Esophagus squamous epithelium (tissue), 5 donors: Measurements from ENCODE around the gene CPE. TPM values are rescaled to one million over a fixed set of nuclear protein-coding genes. Genes with fewer than 3 reads are reported as not detected.

Experiments used
- DNase-seq: peaks from one replicate; lab custom pipeline; 2025; lab: John Stamatoyannopoulos, UW
- H3K27ac ChIP-seq, 4 donors: fragments of 200-600 bp; sonication (generic); one replicate each; pipeline ENCODE4 v1.5.1; 2016 to 2019; ENCODE audit warnings: mild to moderate bottlenecking in 1 of 4
- H3K27me3 ChIP-seq, 4 donors: fragments of 200-600 bp; sonication (generic); 1 replicate in 3 of 4; 2 replicates in 1 of 4; pipeline versions ENCODE4 v1.5.1 to v1.6.0; 2017 to 2021; ENCODE audit warnings: antibody characterized with exemption in 1 of 4
- H3K36me3 ChIP-seq, 3 donors: fragments of 200-600 bp; sonication (generic); one replicate each; pipeline ENCODE4 v1.5.1; 2016 to 2019
- H3K4me1 ChIP-seq, 3 donors: fragments of 200-600 bp; sonication (generic); one replicate each; pipeline ENCODE4 v1.5.1; 2017 to 2019
- H3K4me3 ChIP-seq, 4 donors: fragments of 200-600 bp; sonication (generic); 1 replicate in 3 of 4; 2 replicates in 1 of 4; pipeline ENCODE4 v1.5.1; 2016 to 2019; ENCODE audit warnings: mild to moderate bottlenecking in 2 of 4, moderate library complexity in 1 of 4
- H3K9me3 ChIP-seq, 3 donors: fragments of 200-600 bp; sonication (generic); one replicate each; pipeline ENCODE4 v1.5.1; 2016 to 2019
- CTCF ChIP-seq, 6 experiments: fragments of 450-650 bp in 4 of 6; fragments of 200-600 bp in 2 of 6; sonication (generic) in 2 of 6; IDR thresholded peaks; one replicate each; pipeline ENCODE4 v1.5.1; 2016 to 2019; ENCODE audit warnings: antibody characterized with exemption in 6 of 6, mild to moderate bottlenecking in 4 of 6, moderate library complexity in 4 of 6
- POLR2A ChIP-seq, 4 donors: fragments of 450-650 bp; IDR thresholded peaks; one replicate each; pipeline ENCODE4 v1.6.1; 2017; ENCODE audit warnings: antibody characterized with exemption in 4 of 4, mild to moderate bottlenecking in 4 of 4, moderate library complexity in 3 of 4
- WGBS, 2 donors: methylation state at CpG; one replicate each; pipeline ENCODE4 v1.1.5; 2018; 5-methylcytosine and 5-hydroxymethylcytosine counted together
- intact Hi-C: fragments of 100-400 bp; cut with DNase I; formaldehyde crosslinking; loops from one replicate; pipeline ENCODE4 v1.15.0; 2022
- total RNA-seq, 4 donors: library from RNA; depleted of rRNA; stranded (reverse); fragments of >200 nt; gene quantifications; one replicate each; pipeline ENCODE4 v1.1.0, GENCODE V29; 2016
- donor health status: DM: yes; HTN: yes; CAD: no.

The CPE gene
- total RNA-seq, 4 donors from 2014 or later: 6.6 to 50.4 (median 24.1) TPM

GRCh38 chr4:165361810-165362209 lies 17.0 kb upstream of the CPE start:
- Histone ChIP-seq H3K4me1 (no peaks in the 10 kb centered on the region), H3K4me3 (no peak overlapping the region), H3K27ac (no peak overlapping the region), H3K27me3 (peaks cover 0 to 4% (median 0%) of the 10 kb centered on the region in 4 donors), H3K36me3 (no peaks in the 10 kb centered on the region), H3K9me3 (no peaks in the 10 kb centered on the region)
- no peak for TF ChIP-seq CTCF (IDR thresholded peaks at IDR 0.05)
- no peak for TF ChIP-seq POLR2A (IDR thresholded peaks at IDR 0.05)
- DNase-seq: no peak
- intact Hi-C loops: loop anchor here (10.0 kb wide), 1 partner anchor 103 kb away; no protein-coding TSS in a partner anchor
- 58 to 73% methylated on average over 2 of the region's 2 CpGs for WGBS, 2 donors

DNA sequence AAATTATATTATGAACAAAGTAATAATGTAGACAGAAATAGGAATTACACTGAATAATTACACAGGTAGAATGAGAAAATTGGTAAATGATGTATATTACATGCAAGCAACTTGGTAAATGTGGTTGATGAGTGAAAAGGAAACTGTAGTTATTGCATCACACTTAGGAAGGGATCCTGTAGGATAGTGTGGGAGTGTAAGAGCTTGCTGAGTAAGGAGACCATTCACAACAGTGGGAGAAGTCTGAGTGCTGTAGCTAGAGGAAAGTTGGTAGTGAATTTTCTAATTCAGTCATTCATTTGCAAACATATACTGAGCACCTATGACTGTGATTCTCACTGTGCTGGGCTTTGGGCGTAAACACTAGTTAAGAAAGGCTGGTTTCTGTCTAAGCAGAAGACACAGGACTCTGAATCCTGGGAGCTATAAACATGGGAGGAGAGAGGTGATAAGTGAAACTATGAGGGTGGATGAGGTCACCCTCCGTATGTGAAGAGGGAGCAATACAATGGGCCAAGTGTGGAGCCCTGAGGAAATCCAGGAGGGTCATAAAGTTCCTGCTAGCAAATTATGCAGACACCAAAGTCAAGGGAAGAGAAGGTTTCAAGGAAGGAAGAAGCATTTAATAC lies 14.2 kb upstream of the CPE start:
- no peaks in the 10 kb centered on the region for H3K4me1 ChIP-seq
- H3K36me3 ChIP-seq: no peaks in the 10 kb centered on the region
- H3K9me3 ChIP-seq: no peaks in the 10 kb centered on the region
- H3K27me3 ChIP-seq: peaks cover 0 to 4% (median 0%) of the 10 kb centered on the region in 4 donors
- WGBS, 2 donors: 72 to 75% methylated on average over 2 of the region's 2 CpGs
- no peak for DNase-seq
- intact Hi-C loops: loop anchor here (10.0 kb wide), 1 partner anchor 100 kb away; no protein-coding TSS in a partner anchor
- H3K27ac ChIP-seq: no peak overlapping the region
- no peak overlapping the region for H3K4me3 ChIP-seq
- TF ChIP-seq CTCF (IDR thresholded peaks at IDR 0.05) (no peak), POLR2A (IDR thresholded peaks at IDR 0.05) (no peak)

GRCh38 chr4:165367040-165367439 lies 11.8 kb upstream of the CPE start:
- H3K9me3 ChIP-seq: no peaks in the 10 kb centered on the region
- intact Hi-C loops: loop anchor here (10.0 kb wide), 1 partner anchor 98 kb away; no protein-coding TSS in a partner anchor
- WGBS, 2 donors: 79% methylated on average over 4 of the region's 4 CpGs
- H3K4me1 ChIP-seq: no peaks in the 10 kb centered on the region
- no peaks in the 10 kb centered on the region for H3K27me3 ChIP-seq
- TF ChIP-seq POLR2A (IDR thresholded peaks at IDR 0.05): no peak
- no peak for TF ChIP-seq CTCF (IDR thresholded peaks at IDR 0.05)
- H3K27ac ChIP-seq: no peak overlapping the region
- no peak overlapping the region for H3K4me3 ChIP-seq
- no peak for DNase-seq
- no peaks in the 10 kb centered on the region for H3K36me3 ChIP-seq

- no peaks in the 10 kb centered on the region for H3K9me3 ChIP-seq
- no peaks in the 10 kb centered on the region for H3K36me3 ChIP-seq
- intact Hi-C loops: loop anchor here (10.0 kb wide), 1 partner anchor 97 kb away; no protein-coding TSS in a partner anchor
- 73 to 80% methylated on average over 1 of the region's 1 CpG for WGBS, 2 donors
- DNase-seq: no peak
- no peaks in the 10 kb centered on the region for H3K27me3 ChIP-seq
- no peaks in the 10 kb centered on the region for H3K4me1 ChIP-seq
- H3K27ac ChIP-seq: no peak overlapping the region
- no peak for TF ChIP-seq CTCF (IDR thresholded peaks at IDR 0.05)
- no peak for TF ChIP-seq POLR2A (IDR thresholded peaks at IDR 0.05)
- H3K4me3 ChIP-seq: no peak overlapping the region
Observed at GRCh38 chr4:165368114-165368513, 10.7 kb upstream of the CPE start.

DNA sequence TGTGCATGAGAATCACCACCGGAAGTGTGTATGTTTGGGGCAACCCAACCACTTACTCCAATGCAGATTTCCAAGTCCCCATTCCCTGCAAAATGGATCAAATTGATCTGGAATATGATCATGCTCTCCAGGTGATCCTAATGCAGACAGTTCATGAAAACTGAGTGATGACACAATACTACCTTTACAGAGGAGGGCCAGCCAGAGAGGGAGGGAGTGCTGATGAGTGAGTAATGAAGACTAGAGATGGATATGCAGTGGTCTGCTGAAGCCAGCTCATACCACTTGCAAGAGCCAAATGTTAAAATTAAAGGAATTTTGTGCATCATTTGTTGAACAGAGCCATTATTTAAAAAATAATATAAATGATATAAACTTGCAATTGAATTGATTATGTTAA lies 10.2 kb upstream of the CPE start:
- Histone ChIP-seq H3K27me3 (no peaks in the 10 kb centered on the region), H3K4me1 (no peaks in the 10 kb centered on the region), H3K9me3 (no peaks in the 10 kb centered on the region), H3K4me3 (no peak overlapping the region), H3K27ac (no peak overlapping the region), H3K36me3 (no peaks in the 10 kb centered on the region)
- DNase-seq: no peak
- TF ChIP-seq CTCF (IDR thresholded peaks at IDR 0.05): no peak
- TF ChIP-seq POLR2A (IDR thresholded peaks at IDR 0.05): no peak
- intact Hi-C loops: loop anchor here (10.0 kb wide), 1 partner anchor 96 kb away; no protein-coding TSS in a partner anchor
- 87 to 100% methylated on average over 1 of the region's 1 CpG for WGBS, 2 donors
